ENCODE measurements around the gene SH2B3.

DNA sequence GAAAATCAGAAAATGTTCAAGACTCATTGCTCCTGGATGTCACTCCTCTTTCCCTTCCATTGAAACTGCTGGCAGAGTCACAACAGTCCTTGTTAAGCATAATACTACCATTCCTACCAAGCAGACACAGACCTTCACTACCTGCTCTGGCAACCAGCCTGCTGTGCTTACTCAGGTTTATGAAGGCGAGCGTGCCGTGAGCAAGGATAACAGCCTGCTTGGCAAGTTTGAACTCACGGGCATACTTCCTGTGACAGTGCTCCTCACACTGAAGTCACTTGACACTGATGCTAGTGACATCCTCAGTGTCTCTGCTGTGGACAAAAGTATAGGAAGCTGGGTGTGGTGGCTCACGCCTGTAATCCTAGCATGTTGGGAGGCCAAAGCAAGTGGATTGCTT, 21.1 kb upstream of the SH2B3 start:
- TF ChIP-seq, protein P1, sequence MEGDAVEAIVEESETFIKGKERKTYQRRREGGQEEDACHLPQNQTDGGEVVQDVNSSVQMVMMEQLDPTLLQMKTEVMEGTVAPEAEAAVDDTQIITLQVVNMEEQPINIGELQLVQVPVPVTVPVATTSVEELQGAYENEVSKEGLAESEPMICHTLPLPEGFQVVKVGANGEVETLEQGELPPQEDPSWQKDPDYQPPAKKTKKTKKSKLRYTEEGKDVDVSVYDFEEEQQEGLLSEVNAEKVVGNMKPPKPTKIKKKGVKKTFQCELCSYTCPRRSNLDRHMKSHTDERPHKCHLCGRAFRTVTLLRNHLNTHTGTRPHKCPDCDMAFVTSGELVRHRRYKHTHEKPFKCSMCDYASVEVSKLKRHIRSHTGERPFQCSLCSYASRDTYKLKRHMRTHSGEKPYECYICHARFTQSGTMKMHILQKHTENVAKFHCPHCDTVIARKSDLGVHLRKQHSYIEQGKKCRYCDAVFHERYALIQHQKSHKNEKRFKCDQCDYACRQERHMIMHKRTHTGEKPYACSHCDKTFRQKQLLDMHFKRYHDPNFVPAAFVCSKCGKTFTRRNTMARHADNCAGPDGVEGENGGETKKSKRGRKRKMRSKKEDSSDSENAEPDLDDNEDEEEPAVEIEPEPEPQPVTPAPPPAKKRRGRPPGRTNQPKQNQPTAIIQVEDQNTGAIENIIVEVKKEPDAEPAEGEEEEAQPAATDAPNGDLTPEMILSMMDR (IDR thresholded peaks at IDR 0.05): no peak
- TF ChIP-seq SIN3A (IDR thresholded peaks at IDR 0.05; ENCODE audit: borderline replicate concordance, insufficient read depth, low read depth, low read length) (no peak), POLR2AphosphoS5 (IDR thresholded peaks at IDR 0.05; ENCODE audit: low read depth, low read length) (no peak)
- TF ChIP-seq, protein P2, sequence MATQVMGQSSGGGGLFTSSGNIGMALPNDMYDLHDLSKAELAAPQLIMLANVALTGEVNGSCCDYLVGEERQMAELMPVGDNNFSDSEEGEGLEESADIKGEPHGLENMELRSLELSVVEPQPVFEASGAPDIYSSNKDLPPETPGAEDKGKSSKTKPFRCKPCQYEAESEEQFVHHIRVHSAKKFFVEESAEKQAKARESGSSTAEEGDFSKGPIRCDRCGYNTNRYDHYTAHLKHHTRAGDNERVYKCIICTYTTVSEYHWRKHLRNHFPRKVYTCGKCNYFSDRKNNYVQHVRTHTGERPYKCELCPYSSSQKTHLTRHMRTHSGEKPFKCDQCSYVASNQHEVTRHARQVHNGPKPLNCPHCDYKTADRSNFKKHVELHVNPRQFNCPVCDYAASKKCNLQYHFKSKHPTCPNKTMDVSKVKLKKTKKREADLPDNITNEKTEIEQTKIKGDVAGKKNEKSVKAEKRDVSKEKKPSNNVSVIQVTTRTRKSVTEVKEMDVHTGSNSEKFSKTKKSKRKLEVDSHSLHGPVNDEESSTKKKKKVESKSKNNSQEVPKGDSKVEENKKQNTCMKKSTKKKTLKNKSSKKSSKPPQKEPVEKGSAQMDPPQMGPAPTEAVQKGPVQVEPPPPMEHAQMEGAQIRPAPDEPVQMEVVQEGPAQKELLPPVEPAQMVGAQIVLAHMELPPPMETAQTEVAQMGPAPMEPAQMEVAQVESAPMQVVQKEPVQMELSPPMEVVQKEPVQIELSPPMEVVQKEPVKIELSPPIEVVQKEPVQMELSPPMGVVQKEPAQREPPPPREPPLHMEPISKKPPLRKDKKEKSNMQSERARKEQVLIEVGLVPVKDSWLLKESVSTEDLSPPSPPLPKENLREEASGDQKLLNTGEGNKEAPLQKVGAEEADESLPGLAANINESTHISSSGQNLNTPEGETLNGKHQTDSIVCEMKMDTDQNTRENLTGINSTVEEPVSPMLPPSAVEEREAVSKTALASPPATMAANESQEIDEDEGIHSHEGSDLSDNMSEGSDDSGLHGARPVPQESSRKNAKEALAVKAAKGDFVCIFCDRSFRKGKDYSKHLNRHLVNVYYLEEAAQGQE (IDR thresholded peaks at IDR 0.05; ENCODE audit: insufficient read depth in 1 of 2, low read depth in 2 of 2, low read length in 1 of 2): no peak

All from Panc1 (cell line).